A549 (cell line): ENCODE data around the gene CEP164.

ENCODE experiments used
- CTCF ChIP-seq: fragments of >200 bp; sonication (Bioruptor Twin); formaldehyde crosslinking; IDR thresholded peaks from 3 replicates; pipeline ENCODE4 v1.5.1; 2016
- SMC3 ChIP-seq: fragments of >200 bp; sonication (Bioruptor Twin); formaldehyde crosslinking; IDR thresholded peaks from 3 replicates; pipeline ENCODE4 v1.6.1; 2018; ENCODE audit warnings: inconsistent platforms

DNA sequence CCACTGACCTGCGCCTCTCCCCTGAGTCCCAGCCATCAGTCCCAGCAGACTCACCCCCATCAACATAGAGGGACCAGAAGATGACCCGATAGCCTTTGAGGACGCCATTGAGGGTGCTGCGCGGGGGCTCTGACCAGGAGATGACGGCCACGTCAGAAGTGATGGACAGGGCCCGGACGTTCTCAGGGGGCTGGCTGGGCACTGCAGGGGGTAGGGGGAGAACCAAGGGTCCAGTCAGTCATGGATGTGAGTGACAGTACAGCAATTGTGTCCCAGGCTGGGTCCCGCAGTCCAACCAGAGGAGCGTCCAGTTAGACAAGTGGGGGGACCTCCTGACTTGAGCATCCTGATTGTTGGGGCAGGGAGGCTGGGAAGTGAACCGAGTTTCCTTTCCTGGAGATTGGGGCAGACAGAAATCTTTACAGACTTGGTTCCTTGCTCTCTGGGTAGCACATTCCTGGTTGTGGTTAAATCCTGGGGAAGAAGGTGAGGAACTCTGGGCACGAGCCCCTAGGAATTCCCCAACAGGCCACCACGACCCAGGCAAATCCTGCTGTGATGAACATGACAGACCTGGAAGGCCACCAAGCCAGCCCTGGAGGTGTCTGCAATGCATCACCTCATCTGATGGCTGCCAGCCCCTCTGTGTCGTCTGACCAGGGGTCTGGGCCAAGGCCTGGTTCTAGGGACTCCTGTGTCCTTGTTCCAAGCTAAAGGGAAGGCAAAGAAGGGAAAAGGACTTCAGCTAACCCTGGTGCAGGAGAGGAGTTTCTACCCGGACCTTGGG lies 133.9 kb downstream of the CEP164 start:
- TF ChIP-seq SMC3 (no peak), CTCF (no peak)
